Panc1 (cell line): ENCODE data around the gene UGT1A10.

Experiments used
- CTCF ChIP-seq: fragments of 450-650 bp; IDR thresholded peaks from 2 replicates; pipeline ENCODE4 v1.5.1; 2017; ENCODE audit warnings: mild to moderate bottlenecking
- POLR2AphosphoS5 ChIP-seq: IDR thresholded peaks from 2 replicates; pipeline ENCODE4 v1.6.1; 2012; ENCODE audit warnings: mild to moderate bottlenecking, low read depth, low read length, moderate library complexity
- REST ChIP-seq, 2 experiments: IDR thresholded peaks; 2 replicates each; pipeline ENCODE4 v1.6.1; 2011 to 2012; ENCODE audit warnings: low read depth in 2 of 2, control low read depth in 1 of 2, low read length in 1 of 2, mild to moderate bottlenecking in 1 of 2, moderate library complexity in 1 of 2; ENCODE audit not compliant: insufficient read depth in 1 of 2
- SIN3A ChIP-seq: IDR thresholded peaks from 2 replicates; pipeline ENCODE4 v1.6.1; 2012; ENCODE audit warnings: low read depth, mild to moderate bottlenecking, low read length, moderate library complexity, borderline replicate concordance; ENCODE audit not compliant: insufficient read depth
- TCF7L2 ChIP-seq: IDR thresholded peaks from 2 replicates; pipeline ENCODE4 v1.6.1; 2011; ENCODE audit warnings: mild to moderate bottlenecking, low read depth, low read length, inconsistent platforms

- TF ChIP-seq POLR2AphosphoS5 (no peak), CTCF (no peak), REST (IDR thresholded peaks at IDR 0.05; ENCODE audit: insufficient read depth in 1 of 2, low read depth in 2 of 2, low read length in 1 of 2) (no peak), SIN3A (no peak), TCF7L2 (no peak)
Observed at GRCh38 chr2:233656443-233656842, 20.2 kb downstream of the UGT1A10 start.
